DMS53 treated with DMSO at 0.1 percent for 48 hours (cell line): ENCODE data around the gene MPND.

Experiments
- DNase-seq: peaks from one replicate; lab custom pipeline; 2025; ENCODE audit not compliant: unreplicated experiment; lab: John Stamatoyannopoulos, UW

The MPND gene

GRCh38 chr19:4365791-4366665, 22.7 kb downstream of the MPND start:
- no peak for DNase-seq

- no peak for DNase-seq
These were observed 23.4 kb downstream of the MPND start for GRCh38 chr19:4366666-4367335.

- no peak for DNase-seq
These were observed 24.0 kb downstream of the MPND start for GRCh38 chr19:4367336-4367723.

GRCh38 chr19:4367781-4368127, 24.4 kb downstream of the MPND start:
- DNase-seq, result no peak

- no peak for DNase-seq
These were observed 24.9 kb downstream of the MPND start for GRCh38 chr19:4368128-4368820.

- DNase-seq, result no peak
These were observed 25.9 kb downstream of the MPND start for GRCh38 chr19:4369109-4369887.

- DNase-seq, result no peak
These were observed 26.5 kb downstream of the MPND start for GRCh38 chr19:4369888-4370260.

GRCh38 chr19:4370418-4371041, 27.2 kb downstream of the MPND start:
- no peak for DNase-seq

GRCh38 chr19:4371247-4372164, 28.1 kb downstream of the MPND start:
- no peak for DNase-seq

- no peak for DNase-seq
These were observed 29.0 kb downstream of the MPND start for GRCh38 chr19:4372165-4373012.

GRCh38 chr19:4373013-4373367, 29.6 kb downstream of the MPND start:
- no peak for DNase-seq

- DNase-seq, result no peak
These were observed 30.5 kb downstream of the MPND start for GRCh38 chr19:4373601-4374497.

GRCh38 chr19:4374498-4375163, 31.3 kb downstream of the MPND start:
- no peak for DNase-seq

GRCh38 chr19:4375164-4376027, 32.0 kb downstream of the MPND start:
- DNase-seq, result peak; percentile 65

GRCh38 chr19:4376028-4376670, 32.8 kb downstream of the MPND start:
- DNase-seq, result no peak

GRCh38 chr19:4376671-4376990, 33.3 kb downstream of the MPND start:
- no peak for DNase-seq
